Testis (tissue), 3 donors: ENCODE measurements around the gene DERA. TPM values are rescaled to one million over a fixed set of nuclear protein-coding genes. Genes with fewer than 3 reads are reported as not detected.

Experiments
- DNase-seq: peaks from one replicate; pipeline ENCODE4 v3.0.0-alpha.2; 2019
- H3K27ac ChIP-seq, 2 donors: fragments of 200-600 bp; sonication (generic); one replicate each; pipeline ENCODE4 v1.5.1; 2019
- H3K27me3 ChIP-seq: fragments of 200-600 bp; sonication (generic); one replicate; pipeline ENCODE4 v1.5.1; 2019
- H3K36me3 ChIP-seq: fragments of 200-600 bp; sonication (generic); one replicate; pipeline ENCODE4 v1.5.1; 2017; ENCODE audit warnings: low read depth; ENCODE audit errors: missing control alignments
- H3K4me1 ChIP-seq: fragments of 200-600 bp; sonication (generic); one replicate; pipeline ENCODE4 v1.5.1; 2019
- H3K4me3 ChIP-seq, 2 donors: fragments of 200-600 bp; sonication (generic); one replicate each; pipeline ENCODE4 v1.5.1; 2017 to 2019
- H3K9me3 ChIP-seq: fragments of 200-600 bp; sonication (generic); one replicate; pipeline ENCODE4 v1.5.1; 2017
- CTCF ChIP-seq, 3 experiments: fragments of 450-650 bp in 2 of 3; fragments of 200-600 bp in 1 of 3; sonication (generic) in 1 of 3; IDR thresholded peaks; one replicate each; pipeline ENCODE4 v1.5.1; 2016 to 2019; ENCODE audit warnings: antibody characterized with exemption in 3 of 3, mild to moderate bottlenecking in 2 of 3, moderate library complexity in 1 of 3
- POLR2A ChIP-seq: fragments of 450-650 bp; IDR thresholded peaks from one replicate; pipeline ENCODE4 v1.6.1; 2017; ENCODE audit warnings: antibody characterized with exemption, mild to moderate bottlenecking, moderate library complexity
- WGBS, 2 donors: methylation state at CpG; one replicate each; pipeline ENCODE4 v1.1.5; 2018; 5-methylcytosine and 5-hydroxymethylcytosine counted together
- intact Hi-C: fragments of 100-400 bp; cut with DNase I; formaldehyde crosslinking; loops from one replicate; pipeline ENCODE4 v1.15.1; 2023; ENCODE audit warnings: low total_unique reads
- polyA plus RNA-seq: library from polyadenylated mRNA; stranded (reverse); fragments of 350-450 nt; fragmentation: Illumina TruSeq; extraction: RNeasy Lipid Tissue Mini Kit (QIAGEN cat#74804); gene quantifications from one replicate; pipeline ENCODE4 v1.2.3, GENCODE V29; 2014; ENCODE audit warnings: low read depth, low replicate concordance; ENCODE audit not compliant: insufficient read depth
- total RNA-seq, 2 donors: library from RNA; depleted of rRNA; stranded (reverse); fragments of >200 nt; gene quantifications; one replicate each; pipeline ENCODE4 v1.2.3, GENCODE V29; 2016

DERA gene
- total and polyA plus RNA-seq, 3 donors from 2014 or later: 14.0 to 21.3 (median 19.0) TPM

GRCh38 chr12:15896867-15897266 is 14.3 kb upstream of the DERA start:
- no peak for DNase-seq
- H3K36me3 ChIP-seq: no peaks in the 10 kb centered on the region
- H3K27me3 ChIP-seq: no peaks in the 10 kb centered on the region
- no peaks in the 10 kb centered on the region for H3K9me3 ChIP-seq
- peaks cover 4% of the 10 kb centered on the region for H3K4me1 ChIP-seq
- TF ChIP-seq CTCF (IDR thresholded peaks at IDR 0.05) (no peak), POLR2A (no peak)
- intact Hi-C loops: no loop called here
- H3K27ac ChIP-seq: no peak overlapping the region
- WGBS, 2 donors: 97 to 98% methylated on average over 1 of the region's 1 CpG
- H3K4me3 ChIP-seq: no peak overlapping the region

- no peak for DNase-seq
- H3K4me3 ChIP-seq: no peak overlapping the region
- intact Hi-C loops: no loop called here
- H3K9me3 ChIP-seq: no peaks in the 10 kb centered on the region
- no peak overlapping the region for H3K27ac ChIP-seq
- H3K4me1 ChIP-seq: peaks cover 4% of the 10 kb centered on the region
- no peaks in the 10 kb centered on the region for H3K36me3 ChIP-seq
- WGBS, 2 donors: 72 to 77% methylated on average over 2 of the region's 2 CpGs
- TF ChIP-seq CTCF (IDR thresholded peaks at IDR 0.05) (no peak), POLR2A (no peak)
- H3K27me3 ChIP-seq: no peaks in the 10 kb centered on the region
These were observed 13.7 kb upstream of the DERA start for GRCh38 chr12:15897433-15897832.

- DNase-seq: no peak
- Histone ChIP-seq H3K27ac (no peak overlapping the region), H3K9me3 (no peaks in the 10 kb centered on the region), H3K4me1 (peaks cover 4% of the 10 kb centered on the region), H3K27me3 (no peaks in the 10 kb centered on the region), H3K36me3 (no peaks in the 10 kb centered on the region), H3K4me3 (no peak overlapping the region)
- TF ChIP-seq POLR2A (no peak), CTCF (IDR thresholded peaks at IDR 0.05) (peak; percentile 33 to 70 (median 37))
- intact Hi-C loops: no loop called here
These were observed 11.8 kb upstream of the DERA start for GRCh38 chr12:15899282-15899870.

GRCh38 chr12:15904378-15904920 is 6.7 kb upstream of the DERA start:
- DNase-seq: no peak

More at GRCh38 chr12:15904378-15904920, 6.7 kb upstream of the DERA start:
- TF ChIP-seq CTCF (IDR thresholded peaks at IDR 0.05): no peak
- no peak for TF ChIP-seq POLR2A
- Histone ChIP-seq H3K27me3 (no peaks in the 10 kb centered on the region), H3K4me3 (no peak overlapping the region), H3K36me3 (no peaks in the 10 kb centered on the region), H3K27ac (no peak overlapping the region), H3K4me1 (no peaks in the 10 kb centered on the region), H3K9me3 (no peaks in the 10 kb centered on the region)
- intact Hi-C loops: no loop called here
- 80 to 85% methylated on average over 5 of the region's 5 CpGs for WGBS, 2 donors
